ENCODE measurements around the gene COBL.

Gene COBL

GRCh38 chr7:51165337-51165736 lies 151.3 kb downstream of the COBL start:
- in situ Hi-C loops (cut with HindIII; ENCODE audit: low sequenced_read_pairs), result no loop called here
- DNase-seq (ENCODE audit: low read depth), result no peak
- no peak overlapping the region for H3K4me3 ChIP-seq (ENCODE audit: low read depth, low read length)
- TF ChIP-seq CTCF (IDR thresholded peaks at IDR 0.05; ENCODE audit: low read depth, low read length, missing control alignments), result no peak

GRCh38 chr7:51162724-51163329 lies 153.8 kb downstream of the COBL start:
- in situ Hi-C loops (cut with HindIII; ENCODE audit: low sequenced_read_pairs), result no loop called here
- no peak overlapping the region for H3K4me3 ChIP-seq (ENCODE audit: low read depth, low read length)
- peak; percentile 89 for TF ChIP-seq CTCF (IDR thresholded peaks at IDR 0.05; ENCODE audit: low read depth, low read length, missing control alignments)
- peak; percentile 86 for DNase-seq (ENCODE audit: low read depth)

GRCh38 chr7:51161937-51162336 lies 154.7 kb downstream of the COBL start:
- DNase-seq (ENCODE audit: low read depth), result no peak
- TF ChIP-seq CTCF (IDR thresholded peaks at IDR 0.05; ENCODE audit: low read depth, low read length, missing control alignments), result no peak
- no peak overlapping the region for H3K4me3 ChIP-seq (ENCODE audit: low read depth, low read length)
- in situ Hi-C loops (cut with HindIII; ENCODE audit: low sequenced_read_pairs), result no loop called here

- in situ Hi-C loops (cut with HindIII; ENCODE audit: low sequenced_read_pairs), result no loop called here
- peak; percentile 67 for DNase-seq (ENCODE audit: low read depth)
- peak; percentile 97 for TF ChIP-seq CTCF (IDR thresholded peaks at IDR 0.05; ENCODE audit: low read depth, low read length, missing control alignments)
Observed at GRCh38 chr7:51160990-51161615, 155.5 kb downstream of the COBL start.

GRCh38 chr7:51160411-51160810 lies 156.2 kb downstream of the COBL start:
- in situ Hi-C loops (cut with HindIII; ENCODE audit: low sequenced_read_pairs), result no loop called here
- DNase-seq (ENCODE audit: low read depth), result no peak
- no peak overlapping the region for H3K4me3 ChIP-seq (ENCODE audit: low read depth, low read length)
- no peak for TF ChIP-seq CTCF (IDR thresholded peaks at IDR 0.05; ENCODE audit: low read depth, low read length, missing control alignments)

More at GRCh38 chr7:51160990-51161615, 155.5 kb downstream of the COBL start:
- no peak overlapping the region for H3K4me3 ChIP-seq (ENCODE audit: low read depth, low read length)

- DNase-seq (ENCODE audit: low read depth), result no peak
- no peak for TF ChIP-seq CTCF (IDR thresholded peaks at IDR 0.05; ENCODE audit: low read depth, low read length, missing control alignments)
- in situ Hi-C loops (cut with HindIII; ENCODE audit: low sequenced_read_pairs), result no loop called here
- no peak overlapping the region for H3K4me3 ChIP-seq (ENCODE audit: low read depth, low read length)
Observed at GRCh38 chr7:51158742-51159445, 157.7 kb downstream of the COBL start.
